DND-41 (cell line): ENCODE data around the gene MAU2.
A peak's percentile ranks its signal among the peaks of the same experiment; 100 is the strongest.

Source experiments
- ATAC-seq: fragments of 200-7000 bp; cut with Tn5 transposase; 3 replicates; pipeline ENCODE4 v1.9.1; 2021; ENCODE audit warnings: low read depth; ENCODE audit not compliant: insufficient read depth
- DNase-seq: peaks from one replicate; pipeline ENCODE4 v3.0.0-alpha.2; 2020
- H2AFZ ChIP-seq: 2 replicates; pipeline ENCODE4 v1.6.0; 2012; ENCODE audit warnings: low read depth, low read length
- H3K27ac ChIP-seq: 2 replicates; pipeline ENCODE4 v1.5.1; 2012; ENCODE audit warnings: low read length, inconsistent platforms
- H3K27me3 ChIP-seq: fragments of 200-600 bp; sonication (generic); 2 replicates; pipeline ENCODE4 v1.6.0; 2012; ENCODE audit warnings: low read length, mild to moderate bottlenecking, inconsistent platforms; ENCODE audit not compliant: insufficient read depth, poor library complexity
- H3K36me3 ChIP-seq: 2 replicates; pipeline ENCODE4 v1.5.1; 2012; ENCODE audit warnings: low read length, inconsistent platforms; ENCODE audit not compliant: insufficient read depth
- H3K4me1 ChIP-seq: 2 replicates; pipeline ENCODE4 v1.5.1; 2012; ENCODE audit warnings: mild to moderate bottlenecking, low read length; ENCODE audit not compliant: insufficient read depth
- H3K4me2 ChIP-seq: 2 replicates; pipeline ENCODE4 v1.6.0; 2012; ENCODE audit warnings: mild to moderate bottlenecking, moderate library complexity, low read length, inconsistent platforms; ENCODE audit not compliant: insufficient read depth
- H3K4me3 ChIP-seq, 2 experiments: fragments of 200-600 bp in 1 of 2; shearing (Covaris generic) in 1 of 2; 2 replicates each; pipeline ENCODE4 v1.5.1; 2012 to 2016; ENCODE audit warnings: inconsistent platforms in 2 of 2, low read length in 2 of 2, mild to moderate bottlenecking in 2 of 2, low read depth in 1 of 2, moderate library complexity in 1 of 2
- H3K79me2 ChIP-seq: 2 replicates; pipeline ENCODE4 v1.6.0; 2012; ENCODE audit warnings: low read length, inconsistent platforms; ENCODE audit not compliant: insufficient read depth
- H3K9ac ChIP-seq: 2 replicates; pipeline ENCODE4 v1.6.0; 2012; ENCODE audit warnings: low read depth, mild to moderate bottlenecking, inconsistent platforms, low read length, moderate library complexity
- H3K9me3 ChIP-seq: 2 replicates; pipeline ENCODE4 v1.5.1; 2012; ENCODE audit warnings: low read length, moderate library complexity, mild to moderate bottlenecking, inconsistent platforms; ENCODE audit not compliant: insufficient read depth, severe bottlenecking
- H4K20me1 ChIP-seq: 2 replicates; pipeline ENCODE4 v1.6.0; 2012; ENCODE audit warnings: low read length; ENCODE audit not compliant: insufficient read depth
- EZH2 ChIP-seq: IDR thresholded peaks from 3 replicates; pipeline ENCODE4 v1.6.1; 2012; ENCODE audit warnings: borderline replicate concordance, low read depth, mild to moderate bottlenecking, moderate library complexity, low read length, inconsistent platforms; ENCODE audit not compliant: severe bottlenecking
- TF ChIP-seq, protein P1 (sequence below): IDR thresholded peaks from 2 replicates; pipeline ENCODE4 v1.5.1; 2012; ENCODE audit warnings: borderline replicate concordance, low read length, moderate library complexity, mild to moderate bottlenecking; ENCODE audit not compliant: poor library complexity, severe bottlenecking; ENCODE audit errors: extremely low read depth

MAU2 gene

DNA sequence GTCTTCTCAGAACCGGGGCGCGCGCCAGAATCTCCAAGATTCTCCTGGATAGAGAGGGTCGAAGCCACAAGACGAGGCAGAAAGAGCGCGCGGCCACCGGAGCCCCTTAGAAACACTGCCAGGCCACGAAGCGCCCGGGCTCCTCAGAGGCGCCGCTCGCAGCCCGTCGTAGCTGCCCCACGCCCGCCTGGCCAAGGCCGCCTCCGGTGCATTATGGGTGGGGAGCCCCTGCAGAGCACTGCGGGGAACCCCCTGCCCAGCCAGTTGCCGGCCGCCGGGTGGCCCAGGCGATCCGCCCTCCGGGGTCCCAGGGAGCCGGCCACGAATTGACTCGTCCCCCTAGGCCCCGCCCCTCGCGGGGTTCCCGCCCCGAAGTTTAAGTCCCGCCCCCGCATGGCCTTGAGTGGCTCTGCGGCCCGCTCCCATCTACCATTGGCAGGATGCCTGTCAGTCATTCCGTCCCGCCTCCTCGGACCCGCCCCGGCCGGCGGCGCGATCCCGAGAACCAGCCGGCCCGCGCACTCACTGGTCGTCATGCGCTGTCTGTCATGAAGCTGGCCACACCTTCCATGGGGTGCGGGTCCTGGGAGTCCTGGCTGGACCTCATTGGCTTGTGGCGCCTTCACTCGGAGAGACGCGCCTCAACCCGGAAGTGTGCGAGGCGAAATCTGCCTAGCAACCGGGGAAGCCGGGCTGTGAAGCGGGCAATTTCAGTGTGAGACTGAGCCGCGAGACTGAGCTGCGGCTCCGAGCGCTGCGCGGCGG, 64.7 kb downstream of the MAU2 start:
- no peaks in the 10 kb centered on the region for H3K27me3 ChIP-seq
- H3K36me3 ChIP-seq: peaks cover 4% of the 10 kb centered on the region; the same call in 1 of the 2 replicates
- peak; percentile 100 for DNase-seq
- peak overlapping the region; percentile 89 for H3K4me2 ChIP-seq
- no peaks in the 10 kb centered on the region for H3K9me3 ChIP-seq
- peak overlapping the region; percentile 20 to 73; a peak in 3 of 4 replicates for H3K4me3 ChIP-seq
- peak overlapping the region; percentile 79 for H2AFZ ChIP-seq
- peak; percentile 93 for ATAC-seq
- peaks cover 47% of the 10 kb centered on the region for H3K4me1 ChIP-seq
- H3K27ac ChIP-seq: peak overlapping the region; percentile 81
- peaks cover 49% of the 10 kb centered on the region for H3K79me2 ChIP-seq
- H3K9ac ChIP-seq: peak overlapping the region; percentile 79
- TF ChIP-seq, protein P1, sequence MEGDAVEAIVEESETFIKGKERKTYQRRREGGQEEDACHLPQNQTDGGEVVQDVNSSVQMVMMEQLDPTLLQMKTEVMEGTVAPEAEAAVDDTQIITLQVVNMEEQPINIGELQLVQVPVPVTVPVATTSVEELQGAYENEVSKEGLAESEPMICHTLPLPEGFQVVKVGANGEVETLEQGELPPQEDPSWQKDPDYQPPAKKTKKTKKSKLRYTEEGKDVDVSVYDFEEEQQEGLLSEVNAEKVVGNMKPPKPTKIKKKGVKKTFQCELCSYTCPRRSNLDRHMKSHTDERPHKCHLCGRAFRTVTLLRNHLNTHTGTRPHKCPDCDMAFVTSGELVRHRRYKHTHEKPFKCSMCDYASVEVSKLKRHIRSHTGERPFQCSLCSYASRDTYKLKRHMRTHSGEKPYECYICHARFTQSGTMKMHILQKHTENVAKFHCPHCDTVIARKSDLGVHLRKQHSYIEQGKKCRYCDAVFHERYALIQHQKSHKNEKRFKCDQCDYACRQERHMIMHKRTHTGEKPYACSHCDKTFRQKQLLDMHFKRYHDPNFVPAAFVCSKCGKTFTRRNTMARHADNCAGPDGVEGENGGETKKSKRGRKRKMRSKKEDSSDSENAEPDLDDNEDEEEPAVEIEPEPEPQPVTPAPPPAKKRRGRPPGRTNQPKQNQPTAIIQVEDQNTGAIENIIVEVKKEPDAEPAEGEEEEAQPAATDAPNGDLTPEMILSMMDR: peak; percentile 9
- no peak for TF ChIP-seq EZH2
- H4K20me1 ChIP-seq: peaks cover 26% of the 10 kb centered on the region

DNA sequence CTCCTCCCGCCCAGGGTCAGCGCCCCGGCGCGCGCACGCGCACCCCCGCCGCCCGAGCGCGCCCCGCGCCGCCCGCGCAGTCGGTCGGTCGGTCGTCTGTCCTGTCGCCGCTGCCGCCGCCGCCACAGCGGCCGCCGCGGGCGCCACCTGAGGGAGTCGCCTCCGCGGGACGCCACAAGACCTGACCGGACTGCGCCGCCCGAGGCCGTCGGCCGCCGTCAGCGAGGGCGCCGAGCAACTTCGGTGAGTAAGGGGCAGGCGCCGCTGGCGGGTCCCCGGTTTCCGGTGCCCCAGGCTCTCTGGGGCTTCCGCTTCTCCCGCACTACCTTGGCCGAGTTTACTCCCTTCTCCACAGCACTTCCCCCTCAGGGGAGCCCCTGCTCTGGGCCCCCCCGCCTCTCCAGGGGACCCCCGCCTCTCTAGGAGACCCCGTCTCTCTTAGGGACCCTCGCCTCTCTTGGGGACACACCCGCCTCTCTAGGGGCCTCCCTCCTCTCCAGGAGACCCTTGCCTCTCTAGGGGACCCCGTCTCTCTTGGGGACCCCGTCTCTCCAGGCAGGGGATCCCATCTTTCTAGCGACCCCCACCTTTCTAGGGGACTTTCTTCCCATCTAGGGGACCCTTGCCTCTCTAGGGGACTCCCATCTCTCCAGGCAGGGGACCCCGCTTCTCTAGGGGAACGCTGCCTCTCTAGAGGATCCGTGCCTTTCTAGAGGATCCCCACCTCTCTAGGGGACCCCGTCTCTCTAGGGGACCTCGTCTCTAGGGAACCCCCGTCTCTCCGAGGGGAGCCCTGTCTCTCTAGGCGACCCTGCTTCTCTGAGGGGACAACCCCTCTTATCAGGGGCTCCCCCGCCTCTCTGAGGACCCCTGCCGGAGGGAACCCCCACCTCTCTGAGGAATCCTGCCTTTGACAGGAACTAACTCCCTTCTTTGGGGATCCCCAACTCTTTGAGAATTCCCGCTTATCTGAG, 65.6 kb downstream of the MAU2 start:
- H3K4me1 ChIP-seq: peaks cover 55% of the 10 kb centered on the region
- peak overlapping the region; percentile 68 to 73 for H3K4me3 ChIP-seq
- no peaks in the 10 kb centered on the region for H3K27me3 ChIP-seq
- H3K4me2 ChIP-seq: peak overlapping the region; percentile 89
- ATAC-seq (peak; percentile 23; the same call in 2 of the 3 replicates), DNase-seq (peak; percentile 68)
- no peaks in the 10 kb centered on the region for H3K9me3 ChIP-seq
- H4K20me1 ChIP-seq: peaks cover 31% of the 10 kb centered on the region
- H3K27ac ChIP-seq: peak overlapping the region; percentile 81
- peaks cover 58% of the 10 kb centered on the region for H3K79me2 ChIP-seq
- TF ChIP-seq EZH2: no peak
- TF ChIP-seq, protein P1: peak; percentile 42
- peaks cover 4% of the 10 kb centered on the region; the same call in 1 of the 2 replicates for H3K36me3 ChIP-seq
- peak overlapping the region; percentile 78 for H2AFZ ChIP-seq
- peak overlapping the region; percentile 79 for H3K9ac ChIP-seq

DNA sequence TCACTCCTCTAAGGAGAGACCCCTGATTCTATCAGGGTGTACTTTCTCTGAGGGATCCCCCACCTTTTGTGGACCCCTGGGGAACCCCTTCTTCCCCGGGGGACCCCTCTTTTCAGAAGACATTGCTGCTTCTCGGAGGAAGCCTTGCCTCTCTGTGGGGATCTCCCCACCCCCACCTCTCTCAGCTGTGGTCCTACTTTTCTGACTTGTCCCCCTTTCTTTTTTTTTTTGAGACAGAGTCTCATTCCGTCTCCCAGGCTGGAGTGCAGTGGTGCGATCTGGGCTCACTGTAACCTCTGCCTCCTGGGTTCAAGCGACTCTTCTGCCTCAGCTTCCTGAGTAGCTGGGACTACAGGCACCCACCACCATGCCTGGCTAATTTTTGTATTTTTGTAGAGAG, 66.5 kb downstream of the MAU2 start:
- ATAC-seq: no peak
- peak overlapping the region; percentile 81; the same call in 1 of the 2 replicates for H3K27ac ChIP-seq
- H3K4me3 ChIP-seq: peak overlapping the region; percentile 68 to 73
- no peaks in the 10 kb centered on the region for H3K9me3 ChIP-seq
- TF ChIP-seq EZH2: no peak
- TF ChIP-seq, protein P1: no peak
- peaks cover 4% of the 10 kb centered on the region; the same call in 1 of the 2 replicates for H3K36me3 ChIP-seq
- peaks cover 31% of the 10 kb centered on the region for H4K20me1 ChIP-seq
- no peaks in the 10 kb centered on the region for H3K27me3 ChIP-seq
- H3K4me2 ChIP-seq: peak overlapping the region; percentile 89
- no peak for DNase-seq
- H3K9ac ChIP-seq: peak overlapping the region; percentile 79
- H3K79me2 ChIP-seq: peaks cover 67% of the 10 kb centered on the region
- H3K4me1 ChIP-seq: peaks cover 55% of the 10 kb centered on the region
- no peak overlapping the region for H2AFZ ChIP-seq
